ENCODE measurements around the gene RASEF.

- no peak for TF ChIP-seq CTCF (IDR thresholded peaks at IDR 0.05; ENCODE audit: borderline replicate concordance, extremely low read depth, low read length, poor library complexity, severe bottlenecking)
- TF ChIP-seq EZH2 (IDR thresholded peaks at IDR 0.05; ENCODE audit: borderline replicate concordance, low read depth, low read length, severe bottlenecking) = no peak
Observed at GRCh38 chr9:83059417-83059816, 3.5 kb downstream of the RASEF start.
